GM12878 (cell line): ENCODE data around the gene TOB2. TPM values are rescaled to one million over a fixed set of nuclear protein-coding genes. Genes with fewer than 3 reads are reported as not detected.

Source experiments
- ATAC-seq: fragments of 200-7000 bp; cut with Tn5 transposase; 3 replicates; pipeline ENCODE4 v1.9.1; 2020; ENCODE audit warnings: mild to moderate bottlenecking, moderate library complexity
- BruUV-seq: library from RNA; stranded (reverse); fragments of 400-500 nt; replicated peaks from 2 replicates; lab custom pipeline; 2021; lab: Mats Ljungman, UMichigan
- CTCF ChIA-PET: fragments of 300-600 bp; sonication (Branson Sonifier 250); formaldehyde crosslinking; extraction: SDS; loops from one replicate; lab custom pipeline; 2021; ENCODE audit warnings: inconsistent platforms; lab: Yijun Ruan, JAX
- POLR2A ChIA-PET: fragments of 350-600 bp; formaldehyde crosslinking; extraction: SDS; loops from one replicate; lab custom pipeline; 2021; ENCODE audit warnings: inconsistent platforms; lab: Charles Lee
- RAD21 ChIA-PET: fragments of 300-600 bp; sonication (Branson Sonifier 250); formaldehyde crosslinking; loops from one replicate; lab custom pipeline; 2023; ENCODE audit warnings: antibody characterized with exemption; ENCODE audit not compliant: unreplicated experiment; lab: Charles Lee
- SMC1A ChIA-PET: fragments of 300-600 bp; sonication (Branson Sonifier 250); formaldehyde crosslinking; loops from one replicate; lab custom pipeline; 2023; ENCODE audit not compliant: unreplicated experiment, uncharacterized antibody; lab: Charles Lee
- DNase-seq: peaks from one replicate; pipeline ENCODE4 v3.0.0-alpha.2; 2011; ENCODE audit warnings: low read depth, low spot score
- FAIRE-seq: peaks from 3 replicates; lab custom pipeline; 2011; peaks lifted over from hg19 to GRCh38; lab: Jason Lieb, UNC
- H2AFZ ChIP-seq: 2 replicates; pipeline ENCODE4 v1.6.0; 2011; ENCODE audit warnings: low read depth, low read length, control low read depth; ENCODE audit not compliant: control insufficient read depth
- H3K27ac ChIP-seq: 2 replicates; pipeline ENCODE4 v1.5.1; 2011; ENCODE audit warnings: control low read depth; ENCODE audit not compliant: control insufficient read depth, insufficient read depth
- H3K27me3 ChIP-seq, 2 experiments: replicated peaks in 1 of 2; 2 replicates each; pipeline versions ENCODE4 v1.6.0 to v1.6.1; 2011; ENCODE audit warnings: low read length in 1 of 2; ENCODE audit not compliant: control insufficient read depth in 2 of 2, insufficient read depth in 2 of 2
- H3K36me3 ChIP-seq, 2 experiments: 2 replicates each; pipeline ENCODE4 v1.5.1; 2011; ENCODE audit warnings: low read length in 1 of 2; ENCODE audit not compliant: control insufficient read depth in 2 of 2, insufficient read depth in 2 of 2
- H3K4me1 ChIP-seq: 2 replicates; pipeline ENCODE4 v1.6.1; 2011; ENCODE audit warnings: mild to moderate bottlenecking, low read length, moderate library complexity, mixed read lengths; ENCODE audit not compliant: control insufficient read depth, insufficient read depth
- H3K4me2 ChIP-seq: 2 replicates; pipeline ENCODE4 v1.6.0; 2011; ENCODE audit warnings: control low read depth; ENCODE audit not compliant: control insufficient read depth, insufficient read depth
- H3K4me3 ChIP-seq: fragments of 200-600 bp; sonication (generic); 2 replicates; pipeline ENCODE4 v1.5.1; 2016
- H3K79me2 ChIP-seq: 2 replicates; pipeline ENCODE4 v1.6.0; 2011; ENCODE audit warnings: low read length; ENCODE audit not compliant: control insufficient read depth, insufficient read depth
- H3K9ac ChIP-seq: 2 replicates; pipeline ENCODE4 v1.8.0; 2011; ENCODE audit warnings: low read length, control low read depth, mixed read lengths; ENCODE audit not compliant: control insufficient read depth, insufficient read depth
- H3K9me3 ChIP-seq: replicated peaks from 3 replicates; pipeline ENCODE4 v1.5.1; 2011; ENCODE audit warnings: mild to moderate bottlenecking, low read length; ENCODE audit not compliant: control insufficient read depth, insufficient read depth
- H4K20me1 ChIP-seq: 2 replicates; pipeline ENCODE4 v1.6.0; 2011; ENCODE audit not compliant: control insufficient read depth, insufficient read depth
- BCL3 ChIP-seq: IDR thresholded peaks from 2 replicates; pipeline ENCODE4 v1.6.1; 2011; ENCODE audit warnings: borderline replicate concordance, low read depth, mild to moderate bottlenecking, moderate library complexity, low read length; ENCODE audit not compliant: insufficient read depth, poor library complexity, severe bottlenecking
- MTA2 ChIP-seq: fragments of 450-650 bp; IDR thresholded peaks from 2 replicates; pipeline ENCODE4 v1.6.1; 2016; ENCODE audit warnings: low read depth, mild to moderate bottlenecking, moderate library complexity
- WGBS: methylation state at CpG from one replicate; pipeline ENCODE4 v1.1.6; 2016; ENCODE audit warnings: low lambda C conversion rate; ENCODE audit not compliant: insufficient replicate concordance, insufficient coverage; ENCODE audit errors: missing lambda C conversion rate; 5-methylcytosine and 5-hydroxymethylcytosine counted together
- in situ Hi-C: fragments of 300-500 bp; cut with MboI; formaldehyde crosslinking; loops from 9 replicates; pipeline ENCODE4 v1.14.3; 2018; ENCODE audit warnings: mixed read lengths
- intact Hi-C: fragments of 100-400 bp; cut with micrococcal nuclease; formaldehyde crosslinking; loops from one replicate; pipeline ENCODE4 v1.14.2; 2022; ENCODE audit not compliant: unreplicated experiment
- polyA plus RNA-seq, 11 experiments: library from polyadenylated mRNA; depleted of rRNA in 4 of 11; unstranded in 6 of 11; stranded (reverse) in 5 of 11; fragments of >200 nt; fragmentation: Nextera tagmentation in 4 of 11; fragmentation: Illumina TruSeq in 1 of 11; extraction: Ambion mirVana in 4 of 11; extraction: Trizol in 1 of 11; gene quantifications; 1 replicate in 1 of 11; 2 replicates in 10 of 11; pipeline versions ENCODE4 v1.2.1 to v1.2.3, GENCODE V29; 2011 to 2016; ENCODE audit warnings: inconsistent platforms in 2 of 11, missing spikeins in 2 of 11, low read depth in 1 of 11
- total RNA-seq, 4 experiments: library from RNA; depleted of rRNA in 3 of 4; stranded (reverse); fragments of >200 nt in 3 of 4; fragmentation: Illumina TruSeq in 1 of 4; extraction: Trizol in 1 of 4; gene quantifications; 2 replicates each; pipeline versions ENCODE4 v1.2.1 to v1.2.3, GENCODE V29; 2013 to 2021

The TOB2 gene
- total and polyA plus RNA-seq, 10 of the 15 experiments (the other 5 are each of a cell fraction or from before 2014, with no cell fraction given) = 4.5 to 32.0 (median 15.1) TPM

DNA sequence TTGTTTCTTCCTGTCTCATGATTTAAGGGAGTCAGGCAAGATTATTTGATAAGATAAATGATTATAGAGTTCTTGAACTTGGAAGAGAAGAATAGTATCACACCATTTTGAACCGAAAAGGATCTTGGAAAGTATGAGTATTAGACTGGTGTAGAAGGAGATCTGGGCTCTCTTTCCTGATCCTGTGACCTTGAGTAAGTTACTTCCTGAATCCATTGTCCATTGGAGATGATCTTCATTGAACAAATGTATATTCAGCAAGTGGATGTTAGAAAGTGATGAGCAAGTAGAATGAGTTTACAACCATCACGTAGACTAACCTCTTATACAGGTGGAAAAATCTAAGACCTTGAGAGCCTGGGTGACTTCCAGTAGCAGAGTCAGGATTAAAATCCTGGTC is 24.3 kb upstream of the TOB2 start:
- Histone ChIP-seq H2AFZ (no peak overlapping the region), H3K36me3 (peaks cover 4 to 13% of the 10 kb centered on the region in 2 experiments), H3K27ac (no peak overlapping the region), H3K4me2 (peak overlapping the region; percentile 83), H3K27me3 (no peaks in the 10 kb centered on the region), H4K20me1 (0 out of 2 replicates have a peak, but pooled peaks cover 3% of the 10 kb centered on the region), H3K4me1 (peaks cover 21% of the 10 kb centered on the region), H3K9me3 (no peaks in the 10 kb centered on the region), H3K79me2 (peaks cover 81% of the 10 kb centered on the region), H3K4me3 (no peak overlapping the region), H3K9ac (no peak overlapping the region)
- ChIA-PET RAD21 (interaction anchor here (1.2 to 1.5 kb wide), 2 partner anchors 11 to 23 kb away, joined by 3 to 4 read pairs; no protein-coding TSS in a partner anchor), POLR2A (interaction anchor here (1.2 to 3.5 kb wide), 3 partner anchors 10 to 25 kb away, joined by 3 to 17 read pairs (median 5); partner anchors contain the start of gene TOB2), CTCF (interaction anchor here (2.9 kb wide), 1 partner anchor 29 kb away, joined by 15 read pairs; no protein-coding TSS in a partner anchor), SMC1A (interaction anchor here (1.3 to 5.8 kb wide), 2 partner anchors 9 to 67 kb away, joined by 4 to 59 read pairs; no protein-coding TSS in a partner anchor)
- BruUV-seq = no TSS peak
- no peak for FAIRE-seq
- 81% methylated on average over 2 of the region's 2 CpGs for WGBS
- no peak for DNase-seq
- no peak for ATAC-seq
- intact Hi-C loops (no loop called here), in situ Hi-C loops (no loop called here)
- TF ChIP-seq BCL3 (no peak), MTA2 (no peak)
